Kidney (tissue), 14 donors: Measurements from ENCODE around the gene ESYT3. TPM values are rescaled to one million over a fixed set of nuclear protein-coding genes. Genes with fewer than 3 reads are reported as not detected.
A peak's percentile ranks its signal among the peaks of the same experiment; 100 is the strongest.

Experiments
- DNase-seq, 5 donors: peaks; one replicate each; pipeline ENCODE4 v3.0.0-alpha.2; 2013 to 2020
- FAIRE-seq: peaks from 2 replicates; lab custom pipeline; 2012; peaks lifted over from hg19 to GRCh38; lab: Jason Lieb, UNC
- H3K27ac ChIP-seq, 2 donors: one replicate each; pipeline ENCODE4 v1.7.0; 2013; ENCODE audit warnings: low read depth in 2 of 2, low read length in 2 of 2, inconsistent platforms in 1 of 2
- H3K27me3 ChIP-seq: one replicate; pipeline ENCODE4 v1.7.1; 2013; ENCODE audit warnings: low read length, inconsistent platforms; ENCODE audit not compliant: control insufficient read depth, insufficient read depth
- H3K36me3 ChIP-seq, 3 donors: one replicate each; pipeline versions ENCODE4 v1.7.0 to v1.7.1; 2013; ENCODE audit warnings: low read length in 3 of 3, control low read depth in 1 of 3, inconsistent platforms in 1 of 3; ENCODE audit not compliant: insufficient read depth in 3 of 3, control insufficient read depth in 2 of 3
- H3K4me1 ChIP-seq, 3 donors: one replicate each; pipeline versions ENCODE4 v1.7.0 to v1.7.1; 2013; ENCODE audit warnings: low read length in 3 of 3, inconsistent platforms in 1 of 3, low read depth in 1 of 3; ENCODE audit not compliant: control insufficient read depth in 2 of 3, insufficient read depth in 2 of 3
- H3K4me3 ChIP-seq, 3 donors: one replicate each; pipeline versions ENCODE4 v1.7.0 to v1.8.1; 2013; ENCODE audit warnings: low read length in 3 of 3, control low read depth in 1 of 3, inconsistent platforms in 1 of 3
- H3K9ac ChIP-seq, 3 donors: one replicate each; pipeline versions ENCODE4 v1.7.0 to v1.7.1; 2013; ENCODE audit warnings: low read length in 3 of 3, control low read depth in 1 of 3, inconsistent platforms in 1 of 3
- H3K9me3 ChIP-seq, 3 donors: one replicate each; pipeline versions ENCODE4 v1.7.0 to v1.7.1; 2013; ENCODE audit warnings: low read length in 3 of 3, control low read depth in 1 of 3, inconsistent platforms in 1 of 3; ENCODE audit not compliant: control insufficient read depth in 2 of 3, insufficient read depth in 1 of 3
- intact Hi-C: fragments of 100-400 bp; cut with DNase I; formaldehyde crosslinking; loops from one replicate; pipeline ENCODE4 v1.11.1; 2022
- polyA plus RNA-seq: library from polyadenylated mRNA; stranded (reverse); fragments of 350-450 nt; fragmentation: Illumina TruSeq; extraction: RNeasy Lipid Tissue Mini Kit (QIAGEN cat#74804); gene quantifications from one replicate; pipeline ENCODE4 v1.2.3, GENCODE V29; 2014; ENCODE audit warnings: low read depth, low replicate concordance; ENCODE audit not compliant: insufficient read depth
- total RNA-seq: library from RNA; stranded (reverse); fragmentation: NEBNext Ultra II Directional; extraction: Animal tissue kit (Norgen Biotek cat#: 25700); gene quantifications from one replicate; pipeline ENCODE4 v1.2.1, GENCODE V29; 2021
- TF ChIP-seq, protein P1 (sequence below): IDR thresholded peaks from 3 replicates; pipeline ENCODE4 v1.5.1; 2012; ENCODE audit warnings: mild to moderate bottlenecking, moderate library complexity, borderline replicate concordance; ENCODE audit not compliant: insufficient read depth; ENCODE audit errors: extremely low read depth
- donor health status: control.
- donor health status: control.
- donor health status: control.
- donor health status: control.
- donor health status: control.
- donor health status: DM: yes; HTN: yes; CAD: no.
- donor health status: Normal renal cell carcinoma (clear cell type).

ESYT3 gene
- total and polyA plus RNA-seq, 2 donors from 2014 or later: 1.5 to 5.3 TPM

DNA sequence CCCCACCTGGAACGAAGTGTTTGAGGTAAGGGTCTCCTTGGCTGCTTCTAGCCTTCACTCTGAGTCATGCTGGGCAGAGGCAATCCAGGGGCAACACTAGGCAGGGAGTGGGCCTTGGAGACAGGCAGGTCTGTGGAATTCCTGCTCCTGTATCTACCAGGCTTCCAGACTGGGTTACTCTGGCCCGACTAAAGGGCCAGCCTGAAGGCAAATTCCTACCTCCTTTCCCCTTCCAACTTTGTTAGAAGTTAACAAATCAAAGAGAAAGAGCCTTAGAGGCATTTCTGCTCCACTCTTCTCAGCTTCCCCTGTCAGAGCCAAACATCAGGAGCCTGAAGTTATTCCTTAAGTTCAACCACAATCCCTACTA is 30.1 kb downstream of the ESYT3 start:
- intact Hi-C loops: no loop called here
- FAIRE-seq (no peak), DNase-seq (no peak)
- Histone ChIP-seq H3K36me3 (no peaks in the 10 kb centered on the region), H3K9ac (no peak overlapping the region), H3K4me3 (no peak overlapping the region), H3K27me3 (no peaks in the 10 kb centered on the region), H3K4me1 (no peaks in the 10 kb centered on the region), H3K9me3 (no peaks in the 10 kb centered on the region), H3K27ac (no peak overlapping the region)
- TF ChIP-seq, protein P1, sequence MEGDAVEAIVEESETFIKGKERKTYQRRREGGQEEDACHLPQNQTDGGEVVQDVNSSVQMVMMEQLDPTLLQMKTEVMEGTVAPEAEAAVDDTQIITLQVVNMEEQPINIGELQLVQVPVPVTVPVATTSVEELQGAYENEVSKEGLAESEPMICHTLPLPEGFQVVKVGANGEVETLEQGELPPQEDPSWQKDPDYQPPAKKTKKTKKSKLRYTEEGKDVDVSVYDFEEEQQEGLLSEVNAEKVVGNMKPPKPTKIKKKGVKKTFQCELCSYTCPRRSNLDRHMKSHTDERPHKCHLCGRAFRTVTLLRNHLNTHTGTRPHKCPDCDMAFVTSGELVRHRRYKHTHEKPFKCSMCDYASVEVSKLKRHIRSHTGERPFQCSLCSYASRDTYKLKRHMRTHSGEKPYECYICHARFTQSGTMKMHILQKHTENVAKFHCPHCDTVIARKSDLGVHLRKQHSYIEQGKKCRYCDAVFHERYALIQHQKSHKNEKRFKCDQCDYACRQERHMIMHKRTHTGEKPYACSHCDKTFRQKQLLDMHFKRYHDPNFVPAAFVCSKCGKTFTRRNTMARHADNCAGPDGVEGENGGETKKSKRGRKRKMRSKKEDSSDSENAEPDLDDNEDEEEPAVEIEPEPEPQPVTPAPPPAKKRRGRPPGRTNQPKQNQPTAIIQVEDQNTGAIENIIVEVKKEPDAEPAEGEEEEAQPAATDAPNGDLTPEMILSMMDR: no peak

DNA sequence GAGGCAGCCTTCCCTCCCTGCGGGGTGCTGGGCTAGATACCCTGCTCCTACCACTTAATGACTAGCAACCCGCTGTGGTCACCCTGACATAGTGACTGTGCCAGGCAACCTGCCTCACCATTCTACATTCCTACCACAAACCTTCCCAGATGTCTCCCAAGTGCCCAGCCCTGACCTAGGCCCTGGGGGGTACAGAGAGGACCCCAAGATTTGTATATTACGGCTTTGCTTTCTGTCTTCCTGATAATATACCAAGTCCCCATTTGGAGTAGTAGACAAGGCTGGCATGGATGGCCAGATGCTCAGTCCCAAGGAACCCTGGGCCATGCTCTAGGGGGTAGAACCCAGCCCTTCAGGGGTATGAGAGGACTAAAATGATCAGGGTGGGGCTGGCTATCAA is 31.0 kb downstream of the ESYT3 start:
- FAIRE-seq: no peak
- Histone ChIP-seq H3K36me3 (no peaks in the 10 kb centered on the region), H3K4me1 (no peaks in the 10 kb centered on the region), H3K27me3 (no peaks in the 10 kb centered on the region), H3K9me3 (no peaks in the 10 kb centered on the region), H3K9ac (no peak overlapping the region), H3K4me3 (no peak overlapping the region), H3K27ac (no peak overlapping the region)
- DNase-seq: peak in 1 of 5 donors; percentile 24
- intact Hi-C loops: no loop called here
- TF ChIP-seq, protein P1: no peak

DNA sequence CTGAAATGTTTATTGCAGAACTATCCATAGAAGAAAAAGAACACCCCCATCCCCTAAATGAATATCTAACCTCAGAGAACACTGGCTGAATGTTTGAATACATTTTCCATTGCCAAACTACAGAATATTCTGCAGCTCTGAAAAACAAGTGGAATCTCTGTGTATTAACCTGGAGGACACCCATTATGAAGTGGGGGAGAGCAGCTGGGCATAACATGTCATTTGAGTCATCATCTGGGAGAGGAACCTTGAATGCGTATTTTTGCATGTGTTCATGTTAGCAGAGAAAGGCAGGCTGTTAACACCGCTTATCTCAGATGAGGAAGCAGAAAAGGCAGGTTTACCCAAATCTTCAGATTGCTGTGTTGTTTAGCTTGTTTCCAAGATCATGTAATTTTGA is 31.5 kb downstream of the ESYT3 start:
- intact Hi-C loops: no loop called here
- Histone ChIP-seq H3K4me1 (no peaks in the 10 kb centered on the region), H3K4me3 (no peak overlapping the region), H3K9me3 (no peaks in the 10 kb centered on the region), H3K36me3 (no peaks in the 10 kb centered on the region), H3K27ac (no peak overlapping the region), H3K9ac (no peak overlapping the region), H3K27me3 (no peaks in the 10 kb centered on the region)
- FAIRE-seq (no peak), DNase-seq (no peak)
- TF ChIP-seq, protein P1: no peak

- Histone ChIP-seq H3K36me3 (no peaks in the 10 kb centered on the region), H3K27ac (no peak overlapping the region), H3K9me3 (no peaks in the 10 kb centered on the region), H3K9ac (no peak overlapping the region), H3K4me3 (no peak overlapping the region), H3K27me3 (no peaks in the 10 kb centered on the region), H3K4me1 (no peaks in the 10 kb centered on the region)
- TF ChIP-seq, protein P1: no peak
- FAIRE-seq (no peak), DNase-seq (no peak)
- intact Hi-C loops: no loop called here
These were observed 33.5 kb downstream of the ESYT3 start for GRCh38 chr3:138467931-138468330.
